HG02623 (cell line): ENCODE data around the gene SPON1.
"Not testable (repeated sequence)": the region's sequence is repeated elsewhere in the genome, so short reads cannot be mapped to it uniquely, and the experiment has no call there.

Experiments used
- ATAC-seq: cut with Tn5 transposase; IDR thresholded peaks from one replicate; pipeline ENCODE4 v1.9.1; 2021; ENCODE audit warnings: moderate library complexity; ENCODE audit not compliant: unreplicated experiment

Gene SPON1

DNA sequence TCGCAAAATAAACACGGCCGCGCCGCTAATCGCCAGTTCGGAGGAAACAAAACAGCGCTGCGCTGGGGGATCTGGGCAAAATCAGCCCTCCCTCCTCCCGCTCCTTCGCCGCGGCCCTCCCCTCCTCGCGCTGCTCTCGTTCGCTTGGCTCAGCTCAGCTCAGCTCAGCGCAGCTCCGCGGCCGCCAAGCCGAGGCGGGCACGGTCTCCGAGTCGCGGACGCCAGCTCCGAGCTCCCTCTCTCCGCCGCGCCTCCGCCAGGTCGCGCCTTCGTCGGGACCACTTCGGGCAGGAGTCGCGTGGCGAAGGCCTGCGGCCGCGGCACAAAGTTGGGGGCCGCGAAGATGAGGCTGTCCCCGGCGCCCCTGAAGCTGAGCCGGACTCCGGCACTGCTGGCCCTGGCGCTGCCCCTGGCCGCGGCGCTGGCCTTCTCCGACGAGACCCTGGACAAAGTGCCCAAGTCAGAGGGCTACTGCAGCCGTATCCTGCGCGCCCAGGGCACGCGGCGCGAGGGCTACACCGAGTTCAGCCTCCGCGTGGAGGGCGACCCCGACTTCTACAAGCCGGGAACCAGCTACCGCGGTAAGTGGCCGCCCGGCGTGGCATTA lies at the start of gene SPON1:
Gene SPON1, plus strand, starts transcription at position 162 of the 607 bp plus-strand sequence. Its CDS starts 182 bp downstream, at position 344.
- no peak for ATAC-seq

DNA sequence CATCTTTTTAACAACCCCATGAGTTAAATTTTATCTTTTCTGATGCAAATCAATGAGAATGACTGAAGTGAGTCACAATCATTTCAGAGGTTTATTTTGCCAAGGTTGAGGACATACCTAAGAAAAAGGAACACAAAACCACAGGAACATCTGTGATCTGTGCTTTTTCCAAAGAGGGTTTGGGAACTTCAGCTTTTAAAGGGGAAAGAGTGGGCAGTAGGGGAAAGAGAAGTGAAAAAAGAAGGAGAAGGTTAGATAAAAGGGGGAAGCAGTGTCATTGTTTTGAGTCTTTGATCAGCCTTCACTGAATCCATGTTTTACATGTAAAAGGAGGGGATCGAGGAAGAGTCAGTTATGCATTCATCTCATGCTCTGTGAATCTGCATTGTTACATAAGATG lies 45.3 kb upstream of the SPON1 start:
- ATAC-seq, result no peak

DNA sequence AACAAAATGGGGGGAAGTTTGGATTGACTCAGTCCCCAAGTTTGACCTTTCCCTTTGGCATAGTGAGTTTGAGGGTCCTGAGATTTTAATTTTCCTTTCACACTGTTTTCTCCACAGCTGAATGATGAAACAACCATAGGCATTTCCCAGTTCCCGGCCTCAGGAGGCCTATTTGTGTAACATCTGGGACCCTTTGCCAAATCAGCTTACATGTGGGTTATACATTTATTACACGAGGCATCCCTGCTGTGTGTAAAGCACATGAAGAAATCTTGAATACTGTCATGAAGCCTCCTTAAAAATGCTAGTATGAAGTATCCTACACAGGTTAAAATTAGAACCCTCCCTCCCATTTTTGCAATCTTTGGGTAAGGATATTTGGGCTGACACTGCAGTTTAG lies 44.6 kb upstream of the SPON1 start:
- ATAC-seq, result no peak

DNA sequence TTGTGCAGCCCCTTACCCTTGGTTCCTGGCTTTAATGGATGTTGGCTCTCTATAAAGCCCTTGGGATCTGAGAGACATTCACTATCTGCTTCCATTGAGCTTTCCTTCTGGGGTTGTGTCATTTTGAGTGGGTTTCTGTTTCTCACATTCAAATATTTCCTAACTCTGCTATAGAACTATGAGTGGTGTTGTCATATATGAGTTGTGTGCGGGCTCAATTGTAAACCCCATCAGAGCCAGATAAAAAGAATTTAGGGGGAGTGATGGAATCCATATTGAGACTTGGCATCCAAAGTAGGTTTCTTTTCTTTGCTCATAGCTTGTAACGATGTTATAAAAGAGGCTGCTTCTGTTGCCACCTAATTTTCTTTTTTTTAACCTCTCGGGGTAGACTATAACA lies 41.8 kb upstream of the SPON1 start:
- ATAC-seq, result no peak

DNA sequence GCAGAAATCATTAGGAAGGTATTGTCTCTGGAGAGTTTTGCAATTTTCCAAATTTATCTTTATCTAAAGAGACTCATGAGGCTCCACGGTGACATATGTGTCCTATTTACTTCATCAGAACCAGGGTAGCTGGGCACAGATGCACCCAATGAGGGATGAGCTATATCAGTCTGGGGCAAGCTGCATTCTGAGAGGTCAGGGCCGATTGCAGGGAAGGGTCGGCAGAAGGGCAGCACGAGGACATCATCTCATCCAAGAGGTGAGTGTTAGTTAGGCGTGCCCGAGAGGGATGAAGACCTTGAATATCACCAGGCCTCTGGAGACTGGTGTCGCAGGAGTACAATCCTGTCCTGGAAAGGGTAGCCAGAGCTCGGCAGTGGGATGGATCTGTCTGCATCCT lies 41.0 kb upstream of the SPON1 start:
- ATAC-seq, result no peak

DNA sequence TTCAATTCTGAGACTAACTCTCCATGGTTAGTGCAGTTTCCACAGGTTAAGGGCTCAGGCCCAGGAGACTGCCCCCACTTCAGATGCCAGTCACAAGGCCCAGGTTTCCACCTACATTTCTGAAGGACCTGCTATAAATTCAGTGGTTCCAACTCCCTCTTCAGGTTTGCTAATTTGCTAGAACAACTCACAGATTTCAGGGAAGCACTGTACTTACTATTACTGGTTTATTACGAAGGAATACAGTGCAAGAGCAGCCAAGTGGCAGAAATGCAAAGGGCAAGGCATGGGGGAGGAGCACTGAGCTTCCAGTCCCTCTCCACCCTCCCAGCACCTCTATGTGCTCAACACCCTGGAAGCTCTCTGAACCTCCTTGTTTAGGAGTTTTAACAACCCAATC lies 39.3 kb upstream of the SPON1 start:
- no peak for ATAC-seq

DNA sequence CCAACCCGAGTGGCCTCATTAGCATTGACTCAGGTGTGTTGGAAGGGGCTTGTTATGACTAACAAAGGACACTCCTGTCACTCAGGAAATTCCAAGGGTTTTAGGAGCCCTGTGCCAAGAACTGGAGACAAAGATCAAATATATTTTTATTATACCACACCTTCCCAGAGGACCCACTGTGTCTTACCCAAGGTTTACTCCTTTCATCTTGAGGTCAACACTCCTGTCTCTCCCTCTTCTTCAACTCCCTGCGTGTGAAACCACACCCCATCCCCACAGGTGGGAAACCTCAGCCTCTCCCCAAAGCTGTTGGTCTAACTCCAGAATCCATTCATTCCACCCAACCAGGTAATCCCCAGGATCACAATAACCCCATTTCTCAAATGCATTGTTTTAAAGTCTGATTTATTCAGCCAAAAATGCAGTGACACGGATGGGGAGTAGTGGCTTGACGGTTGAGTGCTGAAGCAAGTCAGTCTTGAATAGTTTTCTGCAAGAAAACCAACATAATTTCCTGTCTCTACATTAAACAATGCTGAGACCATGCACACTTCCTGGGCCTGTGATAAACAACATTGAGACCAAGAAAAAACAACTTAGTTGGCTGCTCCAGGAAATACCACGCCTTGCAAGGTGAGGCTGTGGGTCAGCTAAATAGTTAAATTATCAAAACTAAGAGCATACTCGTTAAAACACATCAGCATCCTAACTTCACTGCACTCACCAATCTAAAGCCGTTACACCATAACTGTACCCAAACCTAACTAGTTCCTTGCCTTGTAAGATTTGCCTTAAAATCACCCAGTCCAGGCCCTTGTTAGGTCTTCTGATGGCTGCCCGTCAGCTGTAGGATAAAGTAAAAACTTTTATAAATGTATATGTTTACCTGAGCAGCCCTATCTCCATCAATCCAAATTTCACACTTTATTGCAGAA lies 38.5 kb upstream of the SPON1 start:
- no peak for ATAC-seq

DNA sequence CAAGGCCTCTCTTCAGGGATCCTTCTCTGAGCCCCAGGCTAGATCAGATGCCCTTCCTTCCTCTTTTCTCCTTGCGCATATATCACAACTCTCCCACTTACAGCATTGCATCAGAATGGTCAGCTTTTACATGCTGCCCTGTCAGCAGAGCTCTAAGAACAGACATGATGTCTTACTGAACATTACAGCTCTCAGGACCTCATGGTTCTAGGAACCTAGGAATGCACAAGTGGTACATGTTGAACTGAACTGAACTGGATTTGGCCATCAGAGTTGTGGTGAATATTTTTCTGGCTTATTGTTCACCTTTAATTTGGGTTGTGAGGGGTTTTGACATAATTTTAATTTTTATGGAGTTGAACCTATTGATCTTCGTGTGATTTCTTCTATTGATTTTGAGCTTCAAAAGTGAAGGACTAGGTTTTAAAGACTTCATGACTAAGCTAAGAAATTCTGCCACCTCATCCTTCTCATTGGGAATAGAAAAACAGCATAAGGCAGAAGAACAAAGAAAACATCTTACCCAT lies 37.7 kb upstream of the SPON1 start:
- no peak for ATAC-seq

DNA sequence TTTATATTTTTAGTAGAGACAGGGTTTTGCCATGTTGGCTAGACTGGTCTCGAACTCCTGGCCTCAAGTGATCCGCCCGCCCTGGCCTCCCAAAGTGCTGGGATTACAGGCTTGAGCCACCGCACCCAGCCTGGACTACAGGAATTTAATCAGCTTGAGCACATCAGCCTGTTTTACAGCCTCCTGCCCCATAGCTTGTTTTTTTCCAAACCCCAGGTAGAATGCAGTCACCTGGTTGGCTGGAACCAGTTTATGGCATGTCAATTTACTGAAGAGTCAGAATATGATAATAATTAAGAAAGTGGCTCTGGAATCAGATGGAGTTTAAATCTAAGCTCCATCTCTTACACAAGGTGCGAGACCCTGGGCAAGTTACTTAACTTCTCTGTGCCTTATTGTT lies 36.2 kb upstream of the SPON1 start:
- ATAC-seq, result not testable (repeated sequence)

DNA sequence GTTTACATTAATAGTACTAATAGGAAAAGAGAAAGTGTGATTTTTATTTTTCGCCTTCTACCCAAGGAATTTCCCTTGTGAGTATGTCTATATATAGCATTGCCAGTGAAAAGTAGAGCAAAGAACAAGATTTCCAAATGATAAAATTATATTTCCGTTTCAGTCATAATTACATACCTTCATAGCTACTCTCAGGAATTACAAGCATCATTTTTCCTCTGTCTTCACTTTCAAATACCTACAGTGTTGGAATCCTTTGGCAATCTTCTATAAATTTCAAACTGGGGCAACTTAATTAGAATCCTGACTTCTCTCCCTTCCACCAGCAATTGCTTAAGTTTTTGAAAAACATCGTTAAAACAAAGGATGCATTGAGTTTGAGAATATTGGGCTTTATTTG lies 35.5 kb upstream of the SPON1 start:
- ATAC-seq, result no peak

DNA sequence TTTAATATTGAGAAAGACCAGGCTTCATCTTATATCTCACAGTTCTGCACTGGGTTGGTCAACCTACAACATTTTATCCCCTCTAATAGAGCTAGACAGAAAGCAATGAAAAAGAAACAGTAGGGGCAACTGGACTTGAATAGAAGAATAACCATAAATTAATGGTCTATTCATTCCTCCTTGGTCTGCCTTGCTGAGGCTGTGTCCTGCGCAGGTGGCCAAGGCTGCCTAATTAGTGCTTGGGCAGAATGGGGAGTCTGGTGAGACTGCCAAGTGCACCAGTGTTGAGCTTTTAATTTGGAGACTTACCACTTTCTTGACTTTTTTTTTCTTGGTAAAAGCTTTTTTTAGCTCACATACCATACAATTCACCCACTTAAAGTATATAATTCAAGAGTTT lies 35.0 kb upstream of the SPON1 start:
- no peak for ATAC-seq

DNA sequence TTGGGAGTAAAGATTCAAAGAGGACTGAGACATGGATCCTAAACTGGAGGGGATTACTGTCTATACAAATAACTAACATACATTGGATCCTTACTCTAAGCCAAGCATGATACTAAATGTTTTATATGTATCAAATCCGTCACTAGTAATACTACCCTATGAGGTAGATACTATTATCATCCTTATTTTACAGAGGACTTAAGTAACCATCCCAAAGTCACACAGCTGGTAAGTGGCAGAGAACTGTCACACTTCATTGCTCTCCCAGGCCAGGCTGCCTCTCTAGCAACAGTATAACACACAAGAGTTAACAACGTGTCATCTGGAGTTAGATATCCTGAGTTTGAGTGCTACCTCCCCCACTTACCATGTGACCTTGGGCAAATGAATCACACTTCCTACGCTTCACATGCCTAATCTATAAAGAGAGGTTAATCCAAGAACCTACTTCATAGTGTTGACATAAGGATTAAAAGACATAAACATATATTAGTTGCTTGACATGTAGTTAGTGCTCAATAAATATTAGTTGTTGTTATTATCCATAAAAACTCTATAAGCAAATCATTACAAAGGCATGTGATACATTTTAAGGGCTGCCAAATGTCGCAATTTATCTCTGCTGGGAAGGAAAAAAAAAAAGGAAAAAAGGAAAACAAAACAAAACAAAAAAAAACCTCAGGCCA lies 33.8 kb upstream of the SPON1 start:
- ATAC-seq, result no peak

DNA sequence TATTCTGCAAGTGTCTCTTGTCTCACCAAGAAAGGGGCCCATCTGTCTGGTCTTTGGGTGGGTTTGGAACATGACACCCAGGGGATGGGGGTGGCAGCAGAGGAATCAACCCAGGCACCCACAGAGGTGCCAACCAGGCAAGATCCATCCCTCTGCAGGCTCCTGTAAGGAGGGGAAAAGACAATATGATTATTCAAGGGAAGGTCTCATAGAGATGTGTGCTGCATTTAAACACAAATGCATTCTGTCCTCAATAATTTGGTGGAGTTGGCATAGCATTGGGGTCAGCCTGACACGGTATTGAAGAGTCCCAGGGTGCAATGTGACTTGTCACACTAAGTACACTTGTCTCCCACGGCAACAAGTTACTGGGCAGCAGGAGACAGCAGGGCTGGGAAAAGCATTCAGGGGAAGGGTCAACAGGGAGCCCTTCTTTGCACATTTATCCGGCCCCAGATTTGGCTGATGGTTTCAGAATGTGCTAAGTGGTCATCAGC lies 33.1 kb upstream of the SPON1 start:
- no peak for ATAC-seq

DNA sequence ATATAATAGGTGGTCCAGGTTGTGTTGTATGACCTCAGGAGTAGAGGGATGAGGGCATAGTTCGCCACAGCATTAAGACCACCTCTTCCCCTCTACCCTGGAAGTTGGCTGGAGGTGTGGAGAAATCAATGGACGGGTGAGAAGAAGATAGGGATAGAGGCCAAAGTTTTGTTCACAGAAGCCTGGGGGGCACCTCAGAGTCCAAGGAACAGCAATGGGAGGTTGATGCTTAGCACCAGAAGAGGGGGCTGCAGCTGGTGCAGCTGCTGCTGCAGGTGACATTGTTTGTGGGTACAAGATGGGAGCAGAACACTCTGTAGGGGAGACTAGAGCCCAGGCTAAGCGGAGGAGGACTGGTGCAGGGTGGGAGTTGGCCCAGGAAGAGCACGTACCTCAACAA lies 31.2 kb upstream of the SPON1 start:
- no peak for ATAC-seq

DNA sequence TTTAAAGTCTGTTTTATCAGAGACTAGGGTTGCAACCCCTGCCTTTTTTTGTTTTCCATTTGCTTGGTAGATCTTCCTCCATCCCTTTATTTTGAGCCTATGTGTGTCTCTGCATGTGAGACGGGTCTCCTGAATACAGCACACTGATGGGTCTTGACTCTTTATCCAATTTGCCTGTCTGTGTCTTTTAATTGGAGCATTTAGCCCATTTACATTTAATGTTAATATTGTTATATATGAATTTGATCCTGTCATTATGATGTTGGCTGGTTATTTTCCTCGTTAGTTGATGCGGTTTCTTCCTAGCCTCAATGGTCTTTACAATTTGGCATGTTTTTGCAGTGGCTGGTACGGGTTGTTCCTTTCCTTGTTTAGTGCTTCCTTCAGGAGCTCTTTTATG lies 25.4 kb upstream of the SPON1 start:
- not testable (repeated sequence) for ATAC-seq

DNA sequence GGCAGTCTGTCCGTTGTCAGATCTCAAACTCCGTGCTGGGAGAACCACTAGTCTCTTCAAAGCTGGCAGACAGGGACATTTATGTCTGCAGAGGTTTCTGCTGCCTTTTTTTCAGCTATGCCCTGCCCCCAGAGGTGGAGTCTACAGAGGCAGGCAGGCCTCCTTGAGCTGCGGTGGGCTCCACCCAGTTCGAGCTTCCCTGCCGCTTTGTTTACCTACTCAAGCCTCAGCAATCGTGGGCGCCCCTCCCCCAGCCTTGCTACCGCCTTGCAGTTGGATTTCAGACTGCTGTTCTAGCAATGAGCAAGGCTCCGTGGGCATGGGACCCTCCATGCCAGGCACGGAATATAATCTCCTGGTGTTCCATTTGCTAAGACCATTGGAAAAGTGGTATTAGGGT lies 23.7 kb upstream of the SPON1 start:
- ATAC-seq, result not testable (repeated sequence)

DNA sequence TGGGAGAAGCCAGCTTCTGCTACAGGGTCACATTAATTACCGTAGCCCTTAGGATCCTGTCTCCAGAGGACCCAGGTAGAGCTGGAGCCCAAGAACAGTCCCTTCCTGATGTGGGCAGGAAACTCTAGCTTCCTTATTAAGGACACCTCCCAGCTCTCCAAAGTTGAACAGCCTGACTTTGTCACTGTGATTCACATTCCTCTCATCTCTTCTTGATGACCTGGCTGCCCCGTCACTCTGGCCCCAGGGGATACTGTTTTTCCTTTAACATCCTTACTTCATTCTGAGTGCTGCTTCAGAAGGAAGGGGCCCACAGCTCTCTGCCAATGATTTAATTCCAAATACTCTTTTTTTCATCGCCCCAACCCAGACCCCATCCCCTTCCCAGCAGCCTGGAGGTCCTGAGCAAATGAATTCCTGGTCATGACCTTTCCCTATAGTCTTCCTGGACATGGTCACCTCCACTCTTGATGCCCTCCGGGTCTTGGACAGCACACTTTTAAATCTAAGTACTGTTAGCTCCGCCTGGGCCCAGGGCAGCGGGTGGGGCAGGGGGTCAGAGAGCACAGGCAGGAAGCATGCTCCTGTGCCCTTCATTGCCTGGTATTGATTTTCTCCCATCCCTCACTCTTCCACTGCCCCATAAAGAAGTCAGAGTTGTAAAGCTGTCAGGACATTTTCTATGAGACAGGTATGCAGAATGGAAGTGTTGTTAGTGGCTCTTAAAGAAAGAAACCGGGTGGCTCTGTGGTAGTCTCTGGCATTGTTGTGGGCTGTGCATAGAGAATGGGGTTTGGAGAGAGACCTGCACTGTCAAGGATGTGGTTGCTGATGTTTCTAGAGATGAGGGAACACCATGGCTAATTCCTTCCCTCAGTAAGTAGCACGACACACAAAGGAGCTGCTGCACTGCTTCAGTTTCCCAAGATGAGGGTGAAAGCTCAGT lies 22.3 kb upstream of the SPON1 start:
- ATAC-seq, result no peak

DNA sequence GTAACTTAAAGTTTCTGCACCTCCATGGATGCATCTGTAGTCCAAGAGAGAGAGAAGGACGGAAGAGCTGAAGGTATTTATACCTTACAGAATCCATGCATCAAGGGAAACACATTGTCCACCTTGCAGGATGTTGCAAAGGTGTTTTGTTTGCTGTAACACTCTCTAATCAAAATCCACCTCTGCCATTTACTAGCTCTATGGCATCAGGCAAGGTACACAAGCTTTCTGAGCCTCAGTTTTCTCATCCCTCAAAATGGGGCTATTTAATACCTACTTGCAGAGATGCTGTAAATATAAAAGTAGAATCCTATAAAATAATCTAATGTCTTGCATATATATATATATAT lies 21.6 kb upstream of the SPON1 start:
- ATAC-seq, result no peak

DNA sequence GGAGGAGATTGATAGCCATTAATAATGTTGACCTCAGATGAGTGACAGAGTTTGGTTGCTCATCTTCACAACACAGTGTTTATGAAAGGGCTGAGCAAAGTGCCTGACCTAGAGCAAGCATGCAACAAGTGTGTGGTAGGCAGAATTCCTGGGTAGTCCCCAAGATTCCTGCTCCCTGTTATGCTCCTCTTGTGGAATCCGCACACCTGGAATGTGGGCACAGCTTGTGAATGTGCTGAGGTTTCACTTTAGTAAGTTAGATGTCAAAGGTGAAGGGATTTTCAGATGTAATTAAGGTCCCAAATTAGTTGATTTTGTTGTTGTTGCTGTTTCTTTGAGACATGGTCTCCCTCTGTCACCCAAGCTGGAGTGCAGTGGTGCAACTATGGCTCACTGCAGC lies 20.7 kb upstream of the SPON1 start:
- ATAC-seq, result no peak

DNA sequence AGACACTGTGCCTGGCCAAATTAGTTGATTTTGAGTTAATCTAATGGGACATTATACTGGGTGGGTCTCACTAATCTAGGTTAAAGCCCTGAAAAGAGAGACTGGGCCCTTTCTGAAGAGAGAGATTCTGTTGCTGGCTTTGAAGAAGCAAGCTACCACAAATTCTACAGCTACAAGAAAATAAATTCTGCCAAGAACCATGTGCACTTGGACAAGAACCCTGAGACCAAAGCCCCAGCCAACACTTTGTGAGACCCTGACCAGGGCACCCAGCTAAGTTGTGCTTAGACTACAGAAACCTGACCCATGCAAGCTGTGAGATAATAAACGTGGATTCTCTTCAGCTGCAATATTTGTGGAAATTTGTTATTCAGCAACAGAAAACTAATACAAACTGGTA lies 20.1 kb upstream of the SPON1 start:
- no peak for ATAC-seq
